NAMALWA (cell line): ENCODE data around the gene CENPF.

Experiments
- DNase-seq: peaks from one replicate; pipeline ENCODE4 v3.0.0-alpha.2; 2015; ENCODE audit warnings: low spot score

CENPF gene

GRCh38 chr1:214708321-214708955 is 105.4 kb downstream of the CENPF start:
- DNase-seq: no peak

GRCh38 chr1:214709241-214709640 is 106.2 kb downstream of the CENPF start:
- DNase-seq: no peak

- no peak for DNase-seq
Observed at GRCh38 chr1:214712737-214713136, 109.7 kb downstream of the CENPF start.
